GM12864 (cell line): ENCODE data around the gene MMRN1.

Experiments used
- DNase-seq: peaks from one replicate; pipeline ENCODE4 v3.0.0-alpha.2; 2011; ENCODE audit warnings: low read depth
- H3K4me3 ChIP-seq: 2 replicates; pipeline ENCODE4 v1.5.1; 2011; ENCODE audit warnings: mild to moderate bottlenecking, low read depth, low read length, control low read depth
- TF ChIP-seq, protein P1 (sequence below): IDR thresholded peaks from 2 replicates; pipeline ENCODE4 v1.5.1; 2011; ENCODE audit warnings: low read depth, mild to moderate bottlenecking, moderate library complexity, low read length, control low read depth, inconsistent platforms; ENCODE audit errors: missing control alignments

The MMRN1 gene

DNA sequence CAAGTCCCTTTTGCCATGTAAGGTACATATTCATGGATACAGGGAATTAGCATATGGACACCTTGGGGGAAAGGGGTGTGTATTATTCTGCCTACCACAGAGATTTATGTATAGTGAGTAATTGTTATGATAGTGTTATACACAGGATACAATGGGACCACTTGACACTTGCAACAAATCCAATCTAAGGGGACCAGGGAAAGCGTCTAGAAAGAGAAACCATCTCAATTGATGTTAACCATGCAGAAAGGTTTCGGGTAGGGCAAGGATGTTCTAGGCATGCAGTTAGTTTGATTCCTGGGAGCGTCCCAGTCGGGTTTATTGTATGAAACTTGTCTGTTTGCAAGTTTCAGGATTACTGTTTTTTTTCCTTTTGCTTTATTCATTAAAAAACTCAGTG, 34.2 kb downstream of the MMRN1 start:
- no peak overlapping the region for H3K4me3 ChIP-seq
- DNase-seq: no peak

DNA sequence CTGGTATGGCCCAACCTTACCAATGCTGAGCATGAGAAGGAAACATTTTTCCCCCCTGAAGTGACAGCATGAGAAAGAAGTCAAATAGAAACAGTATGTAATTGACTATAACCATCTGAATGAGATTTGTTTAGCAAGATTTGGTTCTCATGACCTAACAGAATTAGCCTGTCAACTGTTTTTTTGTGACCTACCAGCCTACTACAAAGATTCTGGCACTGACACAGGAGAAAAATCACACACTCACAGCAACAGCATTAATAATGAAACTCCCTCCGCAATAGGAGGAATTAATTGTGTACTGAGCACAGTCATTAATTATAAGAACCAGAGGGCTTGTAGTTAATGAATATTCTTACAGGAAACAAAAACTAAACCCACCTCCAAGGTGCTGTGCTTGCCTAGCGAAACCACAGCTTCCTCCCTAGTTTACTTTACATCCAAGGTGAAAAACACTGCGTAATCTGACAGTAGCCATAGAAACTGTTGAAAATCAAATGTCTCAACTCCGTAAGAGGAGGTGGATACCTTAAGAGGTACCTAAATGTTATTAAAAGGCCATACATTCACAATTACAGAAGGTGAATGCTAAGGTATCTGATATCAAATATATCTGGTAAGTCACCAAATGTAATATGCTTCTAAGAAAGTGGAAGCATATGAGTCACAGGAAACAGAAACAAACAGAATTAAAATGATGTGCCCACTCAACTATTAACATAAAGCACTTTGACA, 34.9 kb downstream of the MMRN1 start:
- TF ChIP-seq, protein P1, sequence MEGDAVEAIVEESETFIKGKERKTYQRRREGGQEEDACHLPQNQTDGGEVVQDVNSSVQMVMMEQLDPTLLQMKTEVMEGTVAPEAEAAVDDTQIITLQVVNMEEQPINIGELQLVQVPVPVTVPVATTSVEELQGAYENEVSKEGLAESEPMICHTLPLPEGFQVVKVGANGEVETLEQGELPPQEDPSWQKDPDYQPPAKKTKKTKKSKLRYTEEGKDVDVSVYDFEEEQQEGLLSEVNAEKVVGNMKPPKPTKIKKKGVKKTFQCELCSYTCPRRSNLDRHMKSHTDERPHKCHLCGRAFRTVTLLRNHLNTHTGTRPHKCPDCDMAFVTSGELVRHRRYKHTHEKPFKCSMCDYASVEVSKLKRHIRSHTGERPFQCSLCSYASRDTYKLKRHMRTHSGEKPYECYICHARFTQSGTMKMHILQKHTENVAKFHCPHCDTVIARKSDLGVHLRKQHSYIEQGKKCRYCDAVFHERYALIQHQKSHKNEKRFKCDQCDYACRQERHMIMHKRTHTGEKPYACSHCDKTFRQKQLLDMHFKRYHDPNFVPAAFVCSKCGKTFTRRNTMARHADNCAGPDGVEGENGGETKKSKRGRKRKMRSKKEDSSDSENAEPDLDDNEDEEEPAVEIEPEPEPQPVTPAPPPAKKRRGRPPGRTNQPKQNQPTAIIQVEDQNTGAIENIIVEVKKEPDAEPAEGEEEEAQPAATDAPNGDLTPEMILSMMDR: no peak
- no peak overlapping the region for H3K4me3 ChIP-seq
- no peak for DNase-seq

More for the DNA sequence above, 34.2 kb downstream of the MMRN1 start:
- TF ChIP-seq, protein P1: no peak

DNA sequence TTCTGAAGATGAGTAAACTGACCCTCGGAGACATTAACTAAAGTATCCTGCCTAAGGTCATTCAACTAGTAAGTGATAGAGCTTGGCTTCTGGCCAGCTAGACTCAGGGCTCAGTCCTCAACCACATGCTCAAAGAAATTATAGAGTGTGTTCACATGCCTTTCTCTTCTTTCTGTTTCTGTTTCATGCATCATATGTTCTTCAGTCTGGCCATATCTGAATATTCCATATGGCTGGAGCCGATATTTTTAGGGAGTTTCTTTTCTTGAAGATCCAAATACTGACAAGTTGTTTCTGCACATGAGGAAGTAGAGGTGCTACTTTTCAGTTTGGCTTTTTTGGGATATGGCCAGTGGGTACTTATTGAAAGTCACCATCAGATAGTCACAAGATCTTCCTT, 44.9 kb downstream of the MMRN1 start:
- H3K4me3 ChIP-seq: no peak overlapping the region
- TF ChIP-seq, protein P1: no peak
- no peak for DNase-seq

DNA sequence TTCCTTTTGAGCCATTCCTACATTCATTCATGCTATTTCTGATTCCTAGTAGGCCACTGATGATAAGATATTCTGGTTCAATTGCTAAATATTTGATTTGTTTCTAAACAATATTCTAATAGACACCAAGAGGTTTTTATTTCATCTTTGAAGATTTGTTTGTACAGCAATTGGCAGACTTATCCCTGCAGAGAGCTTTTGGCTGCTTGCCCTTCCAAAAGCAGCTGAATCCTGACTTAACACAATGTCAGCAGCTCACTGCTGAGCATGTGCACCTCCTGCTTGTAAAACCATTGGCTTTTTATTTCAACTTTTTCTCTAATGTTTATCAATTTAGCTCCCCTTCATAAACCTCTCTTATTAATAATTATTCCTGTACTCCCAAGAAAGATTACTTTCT, 45.3 kb downstream of the MMRN1 start:
- no peak for DNase-seq
- H3K4me3 ChIP-seq: no peak overlapping the region
- TF ChIP-seq, protein P1: no peak

DNA sequence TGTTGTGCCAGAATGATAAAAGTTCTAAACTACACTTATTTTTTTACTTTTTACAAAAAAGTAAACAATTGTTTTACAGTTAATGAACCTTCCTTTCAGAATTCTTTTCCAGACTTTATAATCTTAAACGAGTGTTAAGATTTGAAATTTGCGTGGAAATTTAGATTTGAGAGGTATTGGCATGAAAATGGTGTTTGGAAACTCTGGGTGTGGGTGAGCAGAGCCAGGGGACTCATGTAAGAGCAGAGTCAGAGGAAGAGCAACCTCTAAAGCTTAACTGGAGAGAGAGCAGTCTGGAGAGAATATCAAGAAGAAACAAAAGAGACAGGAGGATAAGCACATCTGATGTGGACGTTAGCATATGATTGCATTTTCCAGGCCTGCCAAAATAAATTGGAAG, 48.2 kb downstream of the MMRN1 start:
- TF ChIP-seq, protein P1: no peak
- H3K4me3 ChIP-seq: no peak overlapping the region
- DNase-seq: no peak

DNA sequence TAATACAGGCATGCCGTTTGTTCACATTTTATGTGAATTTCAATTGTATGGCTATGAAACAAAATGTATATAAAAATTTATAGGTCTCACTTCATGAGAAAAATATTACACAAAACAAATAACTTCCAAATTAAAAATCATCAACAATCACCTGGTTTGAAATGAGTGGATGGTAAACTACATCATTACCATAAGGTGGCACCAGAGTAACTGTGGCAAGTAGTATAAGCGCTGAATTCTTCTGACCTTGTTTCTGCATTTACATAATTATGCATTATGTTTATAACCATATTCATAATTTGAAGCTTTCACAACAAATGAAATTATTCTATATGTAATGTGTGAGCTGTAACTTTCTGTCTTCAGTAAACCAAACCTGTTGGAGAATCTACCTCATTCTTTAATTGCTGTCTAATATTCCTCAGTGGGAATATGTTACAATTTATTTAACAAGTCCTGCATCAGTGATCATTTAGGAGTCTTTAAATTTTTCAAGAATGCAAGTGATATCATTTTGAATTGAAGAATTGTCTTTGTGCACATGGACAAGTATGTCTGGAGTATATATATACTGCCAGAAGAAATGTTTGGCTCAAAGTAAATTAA, 55.2 kb downstream of the MMRN1 start:
- no peak overlapping the region for H3K4me3 ChIP-seq
- TF ChIP-seq, protein P1: no peak
- no peak for DNase-seq

DNA sequence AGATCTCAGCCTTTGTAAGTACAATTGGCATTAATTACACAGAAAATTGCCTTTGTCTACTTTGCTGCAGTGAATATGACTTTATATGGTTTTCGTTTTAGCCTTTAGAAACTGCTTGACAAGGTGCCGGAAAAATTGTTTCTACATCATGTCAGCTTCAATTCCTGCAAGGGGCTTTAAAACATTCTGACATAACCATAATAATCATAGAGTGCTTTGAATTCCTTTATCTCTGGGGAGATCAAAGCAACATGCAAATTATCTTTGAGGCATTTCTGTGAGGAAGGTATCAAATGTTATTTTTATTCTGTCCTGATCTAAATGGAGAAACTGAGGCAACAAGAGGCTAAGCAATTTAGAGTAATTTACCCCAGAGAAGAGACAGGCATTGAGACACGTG, 57.8 kb downstream of the MMRN1 start:
- DNase-seq: no peak
- TF ChIP-seq, protein P1: no peak

More for the DNA sequence above, 57.8 kb downstream of the MMRN1 start:
- H3K4me3 ChIP-seq: no peak overlapping the region
